Neural progenitor cell (in vitro differentiated cells): ENCODE data around the gene KCNC1.

Source experiments
- CTCF ChIP-seq: fragments of 200-600 bp; sonication (generic); IDR thresholded peaks from 2 replicates; pipeline ENCODE4 v1.5.1; 2017; ENCODE audit warnings: antibody characterized with exemption, mild to moderate bottlenecking
- EZH2 ChIP-seq: fragments of 200-600 bp; sonication (generic); IDR thresholded peaks from 2 replicates; pipeline ENCODE4 v1.6.1; 2017; ENCODE audit warnings: antibody characterized with exemption, mild to moderate bottlenecking, moderate library complexity

DNA sequence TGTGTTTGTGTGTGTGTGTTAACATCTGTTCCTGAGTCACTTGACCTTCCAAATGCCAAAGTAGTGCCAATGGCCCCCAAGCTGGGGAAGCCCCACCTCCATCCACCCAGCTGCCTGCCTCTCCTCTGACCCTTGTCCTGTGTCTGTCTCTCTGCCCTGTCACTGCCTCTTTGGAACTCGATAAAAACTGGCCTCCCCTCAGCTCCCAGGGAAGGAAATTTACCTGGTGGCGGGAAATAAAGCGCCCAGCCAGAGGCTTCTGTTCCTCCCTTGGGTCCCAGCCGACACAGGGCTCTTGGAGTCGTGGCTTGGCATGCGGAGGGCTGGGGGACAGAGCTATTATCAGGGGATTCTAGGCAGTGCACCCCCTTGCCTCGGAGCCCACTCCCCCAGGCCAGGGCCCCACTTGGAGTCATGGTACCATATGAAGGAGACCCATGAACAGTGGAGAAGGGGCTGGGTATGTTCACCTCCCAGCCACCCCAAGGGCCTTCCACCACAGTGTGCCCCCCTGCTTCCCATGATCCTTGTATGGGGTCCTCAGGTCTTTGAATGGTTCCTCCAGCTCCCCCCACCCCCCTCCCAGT lies 6.2 kb downstream of the KCNC1 start:
- TF ChIP-seq CTCF (no peak), EZH2 (no peak)
